Stimulated activated CD8-positive, alpha-beta memory T cell treated with anti-CD3 and anti-CD28 coated beads, Interleukin-12 subunit alpha, Interleukin-12 subunit beta, amount 100 ng/mL, for 1 hour (primary cell): ENCODE data around the gene PJA2.

Experiments used
- DNase-seq: peaks from one replicate; pipeline ENCODE4 v3.0.0-alpha.2; 2020; ENCODE audit warnings: low read depth

The PJA2 gene

GRCh38 chr5:109408991-109409843 lies 557 bp downstream of the PJA2 start:
- DNase-seq: peak; percentile 65

- DNase-seq: no peak
These were observed 1.9 kb downstream of the PJA2 start for GRCh38 chr5:109407913-109408312.

GRCh38 chr5:109406719-109407118 lies 3.1 kb downstream of the PJA2 start:
- DNase-seq: no peak

- no peak for DNase-seq
These were observed 5.3 kb downstream of the PJA2 start for GRCh38 chr5:109404428-109404960.

- DNase-seq: no peak
These were observed 6.3 kb downstream of the PJA2 start for GRCh38 chr5:109403469-109403868.

GRCh38 chr5:109399092-109399759 lies 10.5 kb downstream of the PJA2 start:
- DNase-seq: no peak

GRCh38 chr5:109396965-109397364 lies 12.8 kb downstream of the PJA2 start:
- no peak for DNase-seq

- no peak for DNase-seq
These were observed 15.0 kb downstream of the PJA2 start for GRCh38 chr5:109394806-109395205.

GRCh38 chr5:109390188-109390587 lies 19.6 kb downstream of the PJA2 start:
- no peak for DNase-seq

- DNase-seq: no peak
These were observed 21.4 kb downstream of the PJA2 start for GRCh38 chr5:109388407-109388806.

- no peak for DNase-seq
These were observed 22.3 kb downstream of the PJA2 start for GRCh38 chr5:109387408-109387974.

GRCh38 chr5:109378095-109378494 lies 31.7 kb downstream of the PJA2 start:
- DNase-seq: no peak

GRCh38 chr5:109374625-109375024 lies 35.1 kb downstream of the PJA2 start:
- no peak for DNase-seq

- DNase-seq: no peak
These were observed 35.8 kb downstream of the PJA2 start for GRCh38 chr5:109373932-109374331.

- no peak for DNase-seq
These were observed 39.4 kb downstream of the PJA2 start for GRCh38 chr5:109370343-109370742.

- DNase-seq: no peak
These were observed 44.1 kb downstream of the PJA2 start for GRCh38 chr5:109365653-109366052.

GRCh38 chr5:109364977-109365376 lies 44.8 kb downstream of the PJA2 start:
- no peak for DNase-seq

- no peak for DNase-seq
These were observed 50.1 kb downstream of the PJA2 start for GRCh38 chr5:109359642-109360041.

- no peak for DNase-seq
These were observed 52.0 kb downstream of the PJA2 start for GRCh38 chr5:109357807-109358206.

- DNase-seq: no peak
These were observed 55.0 kb downstream of the PJA2 start for GRCh38 chr5:109354761-109355160.

- DNase-seq: no peak
These were observed 57.5 kb downstream of the PJA2 start for GRCh38 chr5:109351988-109352864.
